HEK293 (cell line): ENCODE results near the gene ARF5.

ENCODE experiments used
- CTCF ChIA-PET: fragments of 350-600 bp; formaldehyde crosslinking; extraction: SDS; loops from one replicate; lab custom pipeline; 2021; ENCODE audit warnings: antibody characterized with exemption; lab: Yijun Ruan, JAX
- POLR2A ChIA-PET: fragments of 300-600 bp; formaldehyde crosslinking; extraction: SDS; loops from one replicate; lab custom pipeline; 2020; ENCODE audit warnings: antibody characterized with exemption, inconsistent platforms; lab: Yijun Ruan, JAX
- H3K27ac ChIP-seq: fragments of 200-500 bp; sonication (Bioruptor generic); 2 replicates; pipeline ENCODE4 v1.5.1; 2014; ENCODE audit warnings: low read depth, low read length, control low read depth, inconsistent platforms; ENCODE audit errors: extremely low read depth
- H3K36me3 ChIP-seq, 2 experiments: fragments of 200-500 bp in 1 of 2; sonication (Bioruptor generic) in 1 of 2; 1 replicate in 1 of 2; 2 replicates in 1 of 2; pipeline ENCODE4 v1.5.1; 2014 to 2017; ENCODE audit warnings: inconsistent platforms in 2 of 2, low read length in 2 of 2; ENCODE audit not compliant: control insufficient read depth in 2 of 2, insufficient read depth in 1 of 2
- H3K4me1 ChIP-seq: fragments of 200-500 bp; sonication (Bioruptor generic); 2 replicates; pipeline ENCODE4 v1.5.1; 2014; ENCODE audit warnings: mild to moderate bottlenecking, low read length, inconsistent platforms; ENCODE audit not compliant: control insufficient read depth, insufficient read depth
- H3K4me3 ChIP-seq: 2 replicates; pipeline ENCODE4 v1.5.1; 2011; ENCODE audit warnings: low read depth, mild to moderate bottlenecking, control low read depth, low read length, moderate library complexity
- H3K9me3 ChIP-seq: fragments of 200-500 bp; sonication (Bioruptor generic); 2 replicates; pipeline ENCODE4 v1.5.1; 2014; ENCODE audit warnings: low read depth, low read length, inconsistent platforms; ENCODE audit not compliant: control insufficient read depth, insufficient read depth
- ATF2 ChIP-seq: fragments of 450-650 bp; formaldehyde crosslinking; IDR thresholded peaks from 2 replicates; pipeline ENCODE4 v1.5.1; 2016; ENCODE audit warnings: missing biosample characterization, missing genetic modification characterization, low read depth
- EGR2 ChIP-seq: fragments of 450-650 bp; formaldehyde crosslinking; IDR thresholded peaks from 2 replicates; pipeline ENCODE4 v1.5.1; 2016; ENCODE audit warnings: low read depth, missing biosample characterization, missing genetic modification characterization
- GLI2 ChIP-seq: fragments of 450-650 bp; formaldehyde crosslinking; IDR thresholded peaks from 2 replicates; pipeline ENCODE4; 2017; ENCODE audit warnings: missing biosample characterization, missing genetic modification characterization, low read depth, borderline replicate concordance
- IKZF3 ChIP-seq: fragments of 450-650 bp; IDR thresholded peaks from 2 replicates; pipeline ENCODE4 v1.5.0; 2018; ENCODE audit warnings: missing biosample characterization, mild to moderate bottlenecking, missing genetic modification characterization, moderate library complexity
- KLF10 ChIP-seq: fragments of 450-650 bp; IDR thresholded peaks from 2 replicates; pipeline ENCODE4 v1.5.1; 2018; ENCODE audit warnings: missing biosample characterization, mild to moderate bottlenecking, missing genetic modification characterization
- KLF16 ChIP-seq: fragments of 450-650 bp; formaldehyde crosslinking; IDR thresholded peaks from 2 replicates; pipeline ENCODE4 v1.5.1; 2017; ENCODE audit warnings: missing biosample characterization, missing genetic modification characterization
- KLF7 ChIP-seq: fragments of 450-650 bp; formaldehyde crosslinking; IDR thresholded peaks from 2 replicates; pipeline ENCODE4 v1.5.1; 2016; ENCODE audit warnings: missing biosample characterization, missing genetic modification characterization, borderline replicate concordance
- KLF8 ChIP-seq: fragments of 450-650 bp; formaldehyde crosslinking; IDR thresholded peaks from 2 replicates; pipeline ENCODE4 v1.5.1; 2016; ENCODE audit warnings: missing biosample characterization, missing genetic modification characterization
- PATZ1 ChIP-seq: fragments of 450-650 bp; formaldehyde crosslinking; IDR thresholded peaks from 2 replicates; pipeline ENCODE4 v1.5.1; 2016; ENCODE audit warnings: missing biosample characterization, missing genetic modification characterization
- YY1 ChIP-seq: fragments of 450-650 bp; formaldehyde crosslinking; IDR thresholded peaks from 2 replicates; pipeline ENCODE4 v1.5.1; 2018; ENCODE audit warnings: missing biosample characterization, missing genetic modification characterization
- ZBTB1 ChIP-seq: fragments of 450-650 bp; formaldehyde crosslinking; IDR thresholded peaks from 2 replicates; pipeline ENCODE4 v1.5.1; 2016; ENCODE audit warnings: missing biosample characterization, missing genetic modification characterization
- ZFHX2 ChIP-seq: fragments of 450-650 bp; formaldehyde crosslinking; conservative IDR thresholded peaks from 2 replicates; pipeline ENCODE4 v1.5.1; 2016; ENCODE audit warnings: missing biosample characterization, missing genetic modification characterization
- ZNF146 ChIP-seq: fragments of 450-650 bp; formaldehyde crosslinking; IDR thresholded peaks from 2 replicates; pipeline ENCODE4 v1.5.1; 2016; ENCODE audit warnings: missing biosample characterization, missing genetic modification characterization
- ZNF174 ChIP-seq: fragments of 450-650 bp; formaldehyde crosslinking; IDR thresholded peaks from 2 replicates; pipeline ENCODE4 v1.5.0; 2017; ENCODE audit warnings: missing biosample characterization, mild to moderate bottlenecking, missing genetic modification characterization
- ZNF239 ChIP-seq: fragments of 450-650 bp; formaldehyde crosslinking; IDR thresholded peaks from 2 replicates; pipeline ENCODE4 v1.5.1; 2016; ENCODE audit warnings: missing biosample characterization, missing genetic modification characterization
- ZNF292 ChIP-seq: fragments of 450-650 bp; formaldehyde crosslinking; IDR thresholded peaks from 2 replicates; pipeline ENCODE4 v1.5.1; 2016; ENCODE audit warnings: low read depth, missing biosample characterization, missing genetic modification characterization, borderline replicate concordance
- ZNF521 ChIP-seq: fragments of 450-650 bp; formaldehyde crosslinking; IDR thresholded peaks from 2 replicates; pipeline ENCODE4 v1.5.1; 2017; ENCODE audit warnings: missing biosample characterization, mild to moderate bottlenecking, missing genetic modification characterization
- ZNF548 ChIP-seq: fragments of 450-650 bp; formaldehyde crosslinking; IDR thresholded peaks from 2 replicates; pipeline ENCODE4 v1.5.1; 2016; ENCODE audit warnings: missing biosample characterization, missing genetic modification characterization
- ZNF561 ChIP-seq: fragments of 450-650 bp; IDR thresholded peaks from 2 replicates; pipeline ENCODE4 v1.5.1; 2018; ENCODE audit warnings: missing biosample characterization, missing genetic modification characterization, borderline replicate concordance
- ZNF596 ChIP-seq: fragments of 450-650 bp; IDR thresholded peaks from 2 replicates; pipeline ENCODE4 v1.5.0; 2018; ENCODE audit warnings: missing biosample characterization, mild to moderate bottlenecking, missing genetic modification characterization, moderate library complexity
- ZNF677 ChIP-seq: fragments of 450-650 bp; IDR thresholded peaks from 2 replicates; pipeline ENCODE4 v1.5.0; 2018; ENCODE audit warnings: missing biosample characterization, mild to moderate bottlenecking, missing genetic modification characterization, moderate library complexity
- ZSCAN18 ChIP-seq: fragments of 450-650 bp; formaldehyde crosslinking; IDR thresholded peaks from 2 replicates; pipeline ENCODE4 v1.5.1; 2016; ENCODE audit warnings: missing biosample characterization, missing genetic modification characterization
- TF ChIP-seq, protein P1 (sequence below): fragments of 450-650 bp; formaldehyde crosslinking; IDR thresholded peaks from 2 replicates; pipeline ENCODE4 v1.5.1; 2016; ENCODE audit warnings: missing biosample characterization, missing genetic modification characterization

Gene ARF5

DNA sequence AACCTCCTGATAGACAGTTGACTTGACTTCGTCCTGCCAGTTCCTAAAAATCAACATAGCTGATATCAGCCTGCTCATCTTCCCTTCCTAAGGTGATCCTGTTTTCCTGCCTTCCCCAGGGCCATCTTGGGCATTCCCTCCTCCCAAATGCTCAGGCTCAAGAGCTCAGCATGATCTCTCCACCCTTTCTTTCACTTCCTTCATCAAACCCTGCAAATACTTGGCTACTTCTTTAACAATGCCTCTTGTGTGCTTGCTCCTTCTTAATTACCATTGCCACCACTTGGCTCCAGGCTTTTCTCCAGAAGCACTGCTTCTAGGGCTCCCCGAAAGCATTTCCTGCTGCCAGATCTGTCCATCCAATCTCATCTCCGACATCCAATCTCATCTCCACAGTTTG is 12.7 kb downstream of the ARF5 start:
- TF ChIP-seq IKZF3 (no peak), ZNF521 (tag by site-specific recombination) (no peak), PATZ1 (tag by site-specific recombination) (no peak), ZNF677 (tag by site-specific recombination) (no peak), ZSCAN18 (tag by site-specific recombination) (no peak), KLF16 (tag by site-specific recombination) (no peak), ZNF548 (tag by site-specific recombination) (no peak), YY1 (tag by site-specific recombination) (no peak), KLF7 (tag by site-specific recombination) (no peak), GLI2 (tag by site-specific recombination) (no peak), ATF2 (tag by site-specific recombination) (no peak), EGR2 (tag by site-specific recombination) (no peak), KLF10 (tag by site-specific recombination) (no peak), ZNF239 (tag by site-specific recombination) (no peak), ZNF561 (no peak)
- TF ChIP-seq, protein P1, sequence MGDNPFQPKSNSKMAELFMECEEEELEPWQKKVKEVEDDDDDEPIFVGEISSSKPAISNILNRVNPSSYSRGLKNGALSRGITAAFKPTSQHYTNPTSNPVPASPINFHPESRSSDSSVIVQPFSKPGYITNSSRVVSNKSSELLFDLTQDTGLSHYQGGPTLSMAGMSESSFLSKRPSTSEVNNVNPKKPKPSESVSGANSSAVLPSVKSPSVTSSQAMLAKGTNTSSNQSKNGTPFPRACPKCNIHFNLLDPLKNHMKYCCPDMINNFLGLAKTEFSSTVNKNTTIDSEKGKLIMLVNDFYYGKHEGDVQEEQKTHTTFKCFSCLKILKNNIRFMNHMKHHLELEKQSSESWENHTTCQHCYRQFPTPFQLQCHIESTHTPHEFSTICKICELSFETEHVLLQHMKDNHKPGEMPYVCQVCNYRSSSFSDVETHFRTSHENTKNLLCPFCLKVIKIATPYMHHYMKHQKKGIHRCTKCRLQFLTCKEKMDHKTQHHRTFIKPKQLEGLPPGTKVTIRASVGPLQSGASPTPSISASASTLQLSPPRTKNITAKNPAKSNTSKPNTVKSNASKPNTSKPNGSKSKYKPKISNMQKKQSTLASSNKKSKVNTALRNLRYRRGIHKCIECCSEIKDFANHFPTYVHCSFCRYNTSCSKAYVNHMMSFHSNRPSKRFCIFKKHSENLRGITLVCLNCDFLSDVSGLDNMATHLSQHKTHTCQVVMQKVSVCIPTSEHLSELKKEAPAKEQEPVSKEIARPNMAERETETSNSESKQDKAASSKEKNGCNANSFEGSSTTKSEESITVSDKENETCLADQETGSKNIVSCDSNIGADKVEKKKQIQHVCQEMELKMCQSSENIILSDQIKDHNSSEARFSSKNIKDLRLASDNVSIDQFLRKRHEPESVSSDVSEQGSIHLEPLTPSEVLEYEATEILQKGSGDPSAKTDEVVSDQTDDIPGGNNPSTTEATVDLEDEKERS (tag by site-specific recombination): no peak
- no peaks in the 10 kb centered on the region for H3K4me1 ChIP-seq
- ChIA-PET CTCF (interaction anchor here (0.7 kb wide), 1 partner anchor 25 kb away, joined by 3 read pairs; no protein-coding TSS in a partner anchor), POLR2A (no interaction called here)
- no peaks in the 10 kb centered on the region for H3K9me3 ChIP-seq
- no peak overlapping the region for H3K4me3 ChIP-seq
- H3K36me3 ChIP-seq: no peaks in the 10 kb centered on the region
- no peak overlapping the region for H3K27ac ChIP-seq

GRCh38 chr7:127608446-127608845 is 20.2 kb downstream of the ARF5 start:
- TF ChIP-seq ZNF292 (tag by site-specific recombination): no peak
- TF ChIP-seq ZBTB1 (tag by site-specific recombination): no peak
- TF ChIP-seq ZNF146: no peak
- no peak for TF ChIP-seq KLF8 (tag by site-specific recombination)
- no peak for TF ChIP-seq ZNF596 (tag by site-specific recombination)
- no peak for TF ChIP-seq ZNF174 (tag by site-specific recombination)
- no peak for TF ChIP-seq ZFHX2 (tag by site-specific recombination)
- TF ChIP-seq, all 188 proteins: peak for 0
- Histone ChIP-seq H3K27ac (no peak overlapping the region), H3K4me3 (no peak overlapping the region), H3K36me3 (no peaks in the 10 kb centered on the region), H3K9me3 (no peaks in the 10 kb centered on the region), H3K4me1 (no peaks in the 10 kb centered on the region)
- ChIA-PET POLR2A (no interaction called here), CTCF (interaction anchor here (0.7 kb wide), 1 partner anchor 346 kb away, joined by 4 read pairs; no protein-coding TSS in a partner anchor)
